GM18870 (cell line): ENCODE data around the gene CSNK1G3.

Source experiments
- ATAC-seq: cut with Tn5 transposase; IDR thresholded peaks from one replicate; pipeline ENCODE4 v1.9.1; 2021; ENCODE audit warnings: moderate library complexity; ENCODE audit not compliant: unreplicated experiment

Gene CSNK1G3

GRCh38 chr5:123557907-123558306 lies 45.9 kb downstream of the CSNK1G3 start:
- ATAC-seq = no peak

DNA sequence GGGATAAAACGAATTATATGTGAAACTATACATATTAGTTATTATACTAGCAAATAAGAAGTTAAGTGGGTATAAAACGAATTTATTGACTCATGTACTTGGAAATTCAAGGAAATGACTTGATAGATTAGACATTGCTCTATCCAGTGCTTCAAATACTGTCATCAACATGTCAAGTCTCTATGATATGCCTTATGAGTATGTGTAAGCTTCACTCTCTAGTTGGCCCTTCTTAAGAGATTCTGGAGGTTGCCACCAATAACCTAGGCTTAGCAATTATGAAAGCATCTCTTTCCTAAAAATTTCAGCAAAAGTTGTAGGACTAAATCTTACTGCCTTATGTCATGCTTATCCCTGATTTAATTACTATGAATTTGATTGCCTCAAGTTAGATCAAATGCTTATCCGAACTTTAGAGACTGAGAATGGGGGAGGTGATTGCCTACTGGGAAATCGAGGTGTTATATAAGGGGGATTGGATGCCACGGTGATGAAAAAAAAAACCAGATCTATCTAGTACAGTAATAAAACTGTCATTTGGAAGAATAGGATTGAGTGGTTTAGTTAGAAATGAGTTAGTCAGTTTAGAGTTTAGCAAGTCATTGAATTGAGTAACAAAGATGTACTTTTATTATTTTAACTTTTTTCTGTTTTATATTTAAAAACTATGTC lies 46.9 kb downstream of the CSNK1G3 start:
- ATAC-seq = no peak

- ATAC-seq = no peak
These were observed 47.4 kb downstream of the CSNK1G3 start for GRCh38 chr5:123559434-123559775.

DNA sequence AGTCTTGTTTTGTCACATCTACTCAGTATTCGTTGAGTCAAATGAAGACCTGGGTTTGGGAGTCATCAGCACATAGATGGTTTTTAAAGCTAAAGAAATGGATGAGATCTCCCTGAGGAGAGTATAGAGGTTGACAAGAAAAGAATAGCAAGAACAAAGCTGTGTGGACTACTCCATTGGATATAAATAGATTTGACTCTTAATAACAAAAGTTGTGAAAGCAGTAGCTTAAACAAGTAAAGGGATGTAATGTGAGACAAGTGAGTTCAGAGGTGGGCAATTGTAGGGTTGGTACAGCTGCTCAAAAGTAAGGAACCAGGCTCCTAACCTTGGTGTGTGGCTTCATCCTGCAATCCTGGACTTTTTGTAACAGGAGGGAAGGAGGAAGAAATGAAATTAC lies 49.3 kb downstream of the CSNK1G3 start:
- no peak for ATAC-seq

DNA sequence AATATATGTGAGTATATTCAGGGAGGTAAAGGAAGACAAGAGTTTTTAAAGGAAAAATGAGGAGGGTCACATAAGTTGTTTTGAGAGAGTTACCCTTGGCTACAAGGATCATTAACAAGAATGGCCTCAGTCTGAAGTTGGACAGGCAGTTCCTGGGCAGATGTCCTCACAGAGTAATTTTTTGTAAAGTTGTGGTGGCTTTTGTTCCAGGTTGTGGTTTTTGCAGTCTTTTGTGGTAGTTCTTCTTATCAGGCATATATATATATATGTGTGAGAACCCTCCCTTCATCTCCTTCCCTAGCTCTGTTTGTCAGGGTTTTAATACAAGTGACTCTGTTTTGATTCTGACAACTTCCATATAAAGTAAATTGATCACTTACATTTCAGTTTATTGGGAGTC lies 60.0 kb downstream of the CSNK1G3 start:
- ATAC-seq = no peak

- ATAC-seq = no peak
These were observed 66.4 kb downstream of the CSNK1G3 start for GRCh38 chr5:123578390-123578789.

DNA sequence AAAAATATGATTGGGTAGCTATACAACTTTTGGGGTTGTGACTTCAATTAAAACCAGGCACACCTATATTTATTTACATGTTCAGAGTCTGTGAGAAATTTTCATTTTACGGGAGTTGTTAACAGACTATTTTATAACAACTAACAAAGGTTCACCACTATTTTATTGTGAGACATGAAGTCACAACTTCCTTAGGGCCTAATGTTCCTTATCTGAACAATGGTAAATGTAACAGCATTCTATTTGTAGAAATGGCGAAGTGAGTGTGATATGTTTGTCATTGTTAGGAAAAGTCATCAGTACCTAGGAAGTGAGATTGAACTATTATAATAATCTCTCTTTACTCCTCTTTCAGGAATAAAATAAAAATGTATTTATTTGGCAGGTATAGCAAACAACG lies 67.4 kb downstream of the CSNK1G3 start:
- ATAC-seq = no peak

DNA sequence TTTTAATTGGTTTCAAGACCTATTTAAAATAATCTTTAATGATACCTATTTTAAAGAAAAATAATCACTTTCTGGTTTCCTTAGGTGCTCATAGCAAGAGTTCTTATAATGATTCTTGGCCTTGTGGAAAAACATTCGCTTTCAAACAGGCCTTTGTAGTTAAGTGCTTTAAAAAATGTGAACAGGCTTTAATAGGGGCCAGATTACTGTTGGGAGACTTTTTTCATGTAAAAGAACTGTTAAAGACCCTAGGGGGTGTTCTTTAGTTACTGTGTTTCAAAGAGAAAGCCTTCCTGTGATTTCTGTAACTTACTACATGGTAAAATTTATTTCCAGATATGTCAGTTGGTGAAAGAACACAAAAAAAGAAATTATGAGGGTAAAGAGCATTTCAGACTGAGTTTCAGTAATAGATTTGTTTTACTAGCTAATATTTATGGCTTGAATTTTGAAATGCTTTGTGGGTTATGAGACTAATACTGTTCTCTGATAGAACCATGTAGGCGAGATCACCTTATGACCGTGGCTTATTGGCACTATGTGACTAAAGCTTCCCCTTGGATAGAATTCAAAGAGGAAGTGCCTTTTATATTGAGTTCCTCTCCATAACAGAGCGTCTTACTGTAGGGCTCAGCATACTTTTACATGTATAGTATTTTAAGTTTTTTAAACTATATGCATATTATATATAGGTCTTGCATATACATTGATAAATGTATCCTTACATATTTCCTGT lies 70.7 kb downstream of the CSNK1G3 start:
- ATAC-seq = no peak

DNA sequence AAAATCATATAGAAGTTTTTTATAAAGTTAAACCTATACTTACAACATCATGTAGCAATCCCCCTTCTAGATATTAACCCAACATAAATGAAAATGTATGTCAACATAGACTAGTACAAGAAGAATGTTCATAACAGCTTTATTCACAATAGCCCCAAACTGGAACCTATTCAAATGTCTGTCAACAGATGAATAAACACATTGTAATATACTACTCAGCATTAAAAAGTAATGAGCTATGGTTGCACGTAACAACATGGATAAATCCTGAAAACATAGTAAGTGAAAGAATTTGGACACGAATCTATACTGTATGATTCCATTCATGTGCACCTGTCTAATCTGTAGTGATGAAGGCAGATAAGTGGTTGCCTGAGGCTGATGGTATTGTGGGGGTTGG lies 73.9 kb downstream of the CSNK1G3 start:
- no peak for ATAC-seq

- ATAC-seq = no peak
These were observed 82.5 kb downstream of the CSNK1G3 start for GRCh38 chr5:123594434-123594833.

DNA sequence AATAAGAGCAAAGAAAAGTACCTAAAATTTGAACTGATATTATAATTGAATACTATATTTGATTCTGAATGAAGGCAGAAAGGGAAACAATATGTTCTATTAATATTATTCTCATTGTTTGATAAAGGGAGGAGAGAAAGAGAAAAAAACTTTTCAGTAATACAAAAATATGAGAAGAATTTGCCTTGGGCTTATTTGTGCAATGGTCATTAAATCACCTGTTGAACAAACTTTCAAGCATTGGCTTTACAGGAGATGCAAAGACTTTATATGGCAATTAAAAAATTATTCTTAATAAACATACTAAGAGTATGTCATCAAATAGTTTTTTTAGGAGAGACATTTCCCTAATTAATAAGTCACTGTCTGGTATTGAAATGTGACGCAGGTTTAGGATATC lies 85.0 kb downstream of the CSNK1G3 start:
- ATAC-seq = no peak

DNA sequence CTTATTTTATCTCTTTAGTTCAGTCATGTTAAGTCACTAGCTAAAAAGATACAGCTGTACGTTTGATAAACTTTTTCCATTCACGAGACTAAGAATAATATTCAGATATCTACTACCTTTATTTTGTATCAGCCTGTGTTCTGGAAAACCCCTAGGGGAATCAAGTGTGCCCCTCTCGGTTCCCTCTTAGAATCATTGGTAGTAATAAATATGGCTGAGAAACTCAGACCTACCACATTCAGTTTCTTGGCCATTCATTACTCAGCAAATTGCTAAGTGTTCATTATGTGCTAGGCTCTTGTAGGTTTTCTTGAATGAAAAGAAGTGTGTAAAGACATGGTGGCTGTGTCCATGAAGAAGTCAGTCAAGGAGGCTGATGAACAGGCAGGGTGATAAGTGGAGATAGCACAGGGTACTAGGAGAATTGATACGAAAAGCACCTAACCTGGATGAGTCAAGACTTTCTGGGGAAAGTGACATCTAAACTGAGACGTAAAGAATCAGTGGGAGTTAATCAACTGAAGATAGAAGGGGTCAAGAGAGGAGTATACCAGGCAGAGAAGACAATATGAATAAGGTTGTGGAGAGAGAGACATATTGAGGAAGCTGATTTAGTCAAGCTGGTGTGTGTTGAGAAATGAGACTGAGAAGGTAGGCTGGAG lies 86.2 kb downstream of the CSNK1G3 start:
- peak; percentile 60 for ATAC-seq

DNA sequence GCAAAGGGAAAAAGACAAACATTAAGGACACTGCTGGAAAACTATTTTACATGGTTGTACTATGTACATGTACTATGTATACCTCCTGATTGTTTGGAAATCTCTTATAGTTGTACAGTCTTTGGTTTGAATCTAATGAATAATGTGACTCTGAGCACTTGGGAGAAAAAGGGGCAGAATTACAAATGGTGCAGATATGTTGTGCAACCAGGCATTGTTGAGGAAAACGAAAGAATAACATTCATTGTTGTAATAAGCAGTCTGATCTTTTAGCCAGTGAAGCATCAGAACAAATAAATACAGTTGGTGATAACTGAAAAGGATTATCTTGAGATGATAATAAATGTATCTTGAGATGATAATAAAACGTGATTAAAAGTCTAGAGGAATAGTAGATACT lies 87.2 kb downstream of the CSNK1G3 start:
- no peak for ATAC-seq

GRCh38 chr5:123601610-123602009 lies 89.6 kb downstream of the CSNK1G3 start:
- no peak for ATAC-seq

DNA sequence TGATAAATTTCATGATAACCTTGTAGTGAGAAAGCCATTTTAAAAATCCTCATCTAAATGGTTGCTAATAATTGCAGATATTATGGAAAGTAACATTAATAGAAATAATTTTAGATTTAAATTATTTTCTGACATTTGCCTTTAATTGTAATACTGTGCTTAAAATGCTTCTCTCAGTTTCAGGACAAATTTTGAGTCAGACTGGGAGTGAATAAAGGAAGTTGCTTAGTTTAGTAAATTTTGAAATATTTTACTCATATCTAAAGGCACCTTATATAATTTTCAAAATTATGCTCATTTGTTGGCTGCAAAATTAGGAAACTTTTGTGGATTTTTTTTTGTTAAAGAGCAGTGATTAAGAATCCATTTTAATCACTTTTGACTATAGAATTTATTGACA lies 93.8 kb downstream of the CSNK1G3 start:
- peak; percentile 80 for ATAC-seq

DNA sequence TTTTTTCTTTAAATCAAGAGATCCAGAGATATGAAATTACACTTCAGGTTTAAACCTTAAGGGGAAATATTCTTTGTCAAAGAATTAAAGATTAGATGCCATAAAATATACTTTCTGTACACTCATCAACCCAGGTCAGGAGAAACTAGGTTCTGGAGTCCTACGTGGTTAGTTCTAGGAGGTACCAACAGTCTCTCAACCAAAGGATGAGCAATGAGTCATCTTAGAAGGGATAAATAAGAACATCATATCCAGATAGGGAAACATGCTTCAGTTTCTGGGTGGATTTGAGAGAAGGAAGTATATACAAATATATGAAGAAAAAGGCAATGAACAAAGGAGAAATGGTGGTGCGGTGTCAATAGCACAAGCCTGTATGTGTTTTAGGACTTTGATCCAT lies 98.2 kb downstream of the CSNK1G3 start:
- ATAC-seq = no peak

DNA sequence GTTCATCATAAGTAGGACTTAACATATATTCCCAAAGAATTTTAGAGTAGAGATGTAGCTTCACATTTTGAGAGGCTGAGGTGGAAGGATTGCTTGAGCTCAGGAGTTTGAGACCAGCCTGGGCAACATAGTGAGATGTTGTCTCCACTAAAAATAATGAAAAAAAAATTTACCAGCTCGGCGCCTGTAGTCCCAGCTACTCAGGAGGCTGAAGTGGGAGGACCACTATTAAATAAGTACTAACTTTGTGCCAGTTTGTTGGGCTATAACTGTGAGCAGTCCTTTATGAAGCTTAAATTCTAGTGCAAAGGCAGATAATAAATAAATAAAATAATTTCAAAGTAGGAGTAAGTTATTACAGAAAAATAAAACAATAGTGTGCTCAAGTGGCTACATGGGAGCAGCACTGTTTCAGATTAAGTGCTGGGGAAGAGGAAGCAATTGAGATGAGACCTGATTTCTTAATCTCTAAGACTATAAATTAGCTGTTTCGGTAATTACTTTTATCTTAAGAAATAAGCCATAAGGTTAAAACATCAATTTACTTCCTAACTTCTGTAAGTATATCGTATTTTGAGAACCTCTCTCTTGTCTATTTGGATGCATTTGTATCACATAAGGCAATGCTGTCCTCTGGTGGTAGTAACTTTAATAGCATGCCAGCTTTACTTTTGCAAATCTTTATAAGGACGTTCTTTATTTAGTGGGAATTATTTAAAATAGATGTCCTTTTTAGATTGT lies 98.9 kb downstream of the CSNK1G3 start:
- ATAC-seq = peak; percentile 80

GRCh38 chr5:123611406-123611709 lies 99.4 kb downstream of the CSNK1G3 start:
- ATAC-seq = no peak

GRCh38 chr5:123617561-123617960 lies 105.6 kb downstream of the CSNK1G3 start:
- ATAC-seq = no peak

GRCh38 chr5:123626051-123626450 lies 114.1 kb downstream of the CSNK1G3 start:
- no peak for ATAC-seq

DNA sequence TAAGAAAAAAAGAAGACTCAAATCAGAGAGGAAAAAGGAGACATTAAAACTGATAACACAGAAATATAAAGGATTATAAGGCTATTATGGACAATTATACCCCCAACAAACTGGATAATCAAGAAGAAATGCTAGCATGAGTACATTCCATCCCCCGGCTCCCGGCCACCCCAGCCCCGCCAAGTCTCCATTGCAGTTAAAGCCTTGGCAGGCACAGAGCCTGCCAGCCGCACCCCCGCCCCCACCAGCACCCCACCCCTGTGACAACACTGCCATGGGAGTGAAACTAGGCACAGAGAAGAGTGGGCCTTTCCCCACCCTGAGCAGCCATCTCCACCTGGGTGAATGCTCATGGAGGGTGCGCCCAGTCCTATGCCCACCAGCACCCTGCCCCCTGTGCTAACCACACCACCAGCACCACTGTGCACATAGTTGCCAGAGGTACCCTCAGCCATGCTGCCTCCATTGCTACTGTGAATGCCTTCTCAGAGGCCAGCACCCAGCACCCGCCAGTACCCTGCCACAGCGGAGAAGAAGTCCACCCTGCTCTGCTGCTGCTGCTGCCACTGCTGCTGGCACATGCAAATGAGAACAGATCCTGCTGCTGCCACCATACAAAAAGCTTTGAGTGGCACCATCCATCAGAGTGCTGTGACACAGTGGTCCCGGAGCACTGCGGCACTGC lies 117.0 kb downstream of the CSNK1G3 start:
- no peak for ATAC-seq
